Lung (tissue), 12 donors: ENCODE results near the gene EIF3F. TPM values are rescaled to one million over a fixed set of nuclear protein-coding genes. Genes with fewer than 3 reads are reported as not detected.
A peak's percentile ranks its signal among the peaks of the same experiment; 100 is the strongest.

Experiments
- ATAC-seq: fragments of 200-7000 bp; cut with Tn5 transposase; one replicate; pipeline ENCODE4 v1.9.1; 2020; ENCODE audit warnings: moderate number of reproducible peaks; ENCODE audit not compliant: insufficient read depth, low FRiP score
- DNase-seq, 3 donors: peaks; one replicate each; pipeline ENCODE4 v3.0.0-alpha.2; 2013 to 2017
- H3K27ac ChIP-seq, 2 donors: one replicate each; pipeline ENCODE4 v1.5.1; 2013; ENCODE audit warnings: mild to moderate bottlenecking in 2 of 2, moderate library complexity in 2 of 2, control low read depth in 1 of 2, inconsistent platforms in 1 of 2, low read depth in 1 of 2, low read length in 1 of 2
- H3K27me3 ChIP-seq, 3 donors: one replicate each; pipeline ENCODE4 v1.5.1; 2013; ENCODE audit warnings: low read length in 2 of 3; ENCODE audit not compliant: control insufficient read depth in 3 of 3, insufficient read depth in 3 of 3
- H3K36me3 ChIP-seq, 4 donors: one replicate each; pipeline ENCODE4 v1.5.1; 2013; ENCODE audit warnings: low read length in 4 of 4, mild to moderate bottlenecking in 1 of 4, moderate library complexity in 1 of 4; ENCODE audit not compliant: control insufficient read depth in 4 of 4, insufficient read depth in 4 of 4
- H3K4me1 ChIP-seq, 5 donors: one replicate each; pipeline ENCODE4 v1.5.1; 2013; ENCODE audit warnings: low read length in 5 of 5, mild to moderate bottlenecking in 2 of 5, moderate library complexity in 1 of 5; ENCODE audit not compliant: control insufficient read depth in 5 of 5, insufficient read depth in 5 of 5
- H3K4me3 ChIP-seq: one replicate; pipeline ENCODE4 v1.5.1; 2013; ENCODE audit warnings: mild to moderate bottlenecking, control low read depth, moderate library complexity
- H3K9ac ChIP-seq, 2 donors: one replicate each; pipeline ENCODE4 v1.5.1; 2013; ENCODE audit warnings: low read length in 2 of 2, control low read depth in 1 of 2; ENCODE audit not compliant: insufficient read depth in 1 of 2
- H3K9me3 ChIP-seq, 4 donors: one replicate each; pipeline ENCODE4 v1.5.1; 2013; ENCODE audit warnings: low read length in 3 of 4, mild to moderate bottlenecking in 1 of 4, moderate library complexity in 1 of 4; ENCODE audit not compliant: control insufficient read depth in 4 of 4, insufficient read depth in 3 of 4
- WGBS, 2 donors: extraction: QIAGEN DNeasy Blood & Tissue Kit; methylation state at CpG; one replicate each; pipeline ENCODE4 v1.1.7; 2013; 5-methylcytosine and 5-hydroxymethylcytosine counted together
- polyA plus RNA-seq, 2 donors: library from polyadenylated mRNA; stranded (reverse); fragments of 200-250 nt; gene quantifications; one replicate each; pipeline ENCODE4 v1.2.1, GENCODE V29; 2013
- total RNA-seq, 2 donors: library from RNA; depleted of rRNA in 1 of 2; stranded (reverse); fragments of >200 nt in 1 of 2; gene quantifications; one replicate each; pipeline ENCODE4 v1.2.1, GENCODE V29; 2014 to 2021
- TF ChIP-seq, protein P1 (sequence below): IDR thresholded peaks from 2 replicates; pipeline ENCODE4 v1.5.1; 2012; ENCODE audit warnings: mild to moderate bottlenecking; ENCODE audit errors: control extremely low read depth, extremely low read depth
- donor health status: control.
- donor health status: control.
- donor health status: Bipolar disorder and iron deficiency.
- donor health status: healthy.
- donor health status: DM: yes; HTN: yes; CAD: no.

EIF3F gene
- total and polyA plus RNA-seq, 4 donors = 166 to 471 (median 234) TPM

DNA sequence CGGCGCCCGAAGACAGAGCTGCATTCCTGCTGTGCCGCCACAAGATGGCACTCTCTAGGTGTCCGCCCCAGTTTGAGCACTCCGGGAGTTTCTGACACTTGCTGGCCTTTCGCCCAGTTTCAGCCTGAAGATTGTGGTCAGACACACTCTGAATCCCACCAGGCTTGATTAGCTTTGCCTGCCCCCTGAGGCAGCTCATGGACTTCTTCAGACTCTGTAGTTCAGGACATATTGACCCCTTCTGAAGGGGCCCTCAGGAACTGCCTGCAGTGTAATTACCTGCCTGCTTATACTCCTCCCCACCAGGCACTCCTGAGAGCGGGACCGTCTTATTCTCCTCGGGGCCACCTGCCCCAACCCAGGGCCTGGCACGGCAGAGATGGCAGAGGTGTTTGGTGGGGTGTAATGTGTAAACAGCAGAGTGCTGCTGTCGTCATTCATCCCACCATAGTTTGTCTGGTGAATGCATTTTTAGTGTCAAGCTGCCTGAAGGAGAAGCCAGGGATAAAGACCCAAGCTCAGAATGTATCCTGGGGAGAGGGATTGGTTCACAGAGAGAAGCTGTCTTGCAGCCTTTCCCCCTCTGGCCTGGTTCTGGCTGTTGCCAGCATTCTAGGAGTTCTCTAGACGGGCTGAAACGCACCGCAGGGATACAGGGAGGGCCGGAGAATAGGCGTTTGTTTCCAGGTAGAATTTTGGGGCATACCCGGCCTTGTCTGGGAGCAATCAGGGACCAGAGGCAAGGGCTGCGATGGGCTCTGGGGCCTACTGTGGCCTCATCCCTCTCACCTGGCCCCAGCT, 46.4 kb downstream of the EIF3F start:
- Histone ChIP-seq H3K27ac (no peak overlapping the region), H3K4me1 (peaks cover 0 to 11% (median 2%) of the 10 kb centered on the region in 5 donors), H3K9ac (no peak overlapping the region), H3K4me3 (no peak overlapping the region), H3K27me3 (peaks cover 0 to 5% (median 1%) of the 10 kb centered on the region in 3 donors), H3K36me3 (no peaks in the 10 kb centered on the region), H3K9me3 (no peaks in the 10 kb centered on the region)
- DNase-seq (peak; percentile 95 to 97 (median 95)), ATAC-seq (peak; percentile 78)
- WGBS, 2 donors = 48 to 50% methylated on average over 19 of the region's 19 CpGs
- TF ChIP-seq, protein P1, sequence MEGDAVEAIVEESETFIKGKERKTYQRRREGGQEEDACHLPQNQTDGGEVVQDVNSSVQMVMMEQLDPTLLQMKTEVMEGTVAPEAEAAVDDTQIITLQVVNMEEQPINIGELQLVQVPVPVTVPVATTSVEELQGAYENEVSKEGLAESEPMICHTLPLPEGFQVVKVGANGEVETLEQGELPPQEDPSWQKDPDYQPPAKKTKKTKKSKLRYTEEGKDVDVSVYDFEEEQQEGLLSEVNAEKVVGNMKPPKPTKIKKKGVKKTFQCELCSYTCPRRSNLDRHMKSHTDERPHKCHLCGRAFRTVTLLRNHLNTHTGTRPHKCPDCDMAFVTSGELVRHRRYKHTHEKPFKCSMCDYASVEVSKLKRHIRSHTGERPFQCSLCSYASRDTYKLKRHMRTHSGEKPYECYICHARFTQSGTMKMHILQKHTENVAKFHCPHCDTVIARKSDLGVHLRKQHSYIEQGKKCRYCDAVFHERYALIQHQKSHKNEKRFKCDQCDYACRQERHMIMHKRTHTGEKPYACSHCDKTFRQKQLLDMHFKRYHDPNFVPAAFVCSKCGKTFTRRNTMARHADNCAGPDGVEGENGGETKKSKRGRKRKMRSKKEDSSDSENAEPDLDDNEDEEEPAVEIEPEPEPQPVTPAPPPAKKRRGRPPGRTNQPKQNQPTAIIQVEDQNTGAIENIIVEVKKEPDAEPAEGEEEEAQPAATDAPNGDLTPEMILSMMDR = peak; percentile 72

DNA sequence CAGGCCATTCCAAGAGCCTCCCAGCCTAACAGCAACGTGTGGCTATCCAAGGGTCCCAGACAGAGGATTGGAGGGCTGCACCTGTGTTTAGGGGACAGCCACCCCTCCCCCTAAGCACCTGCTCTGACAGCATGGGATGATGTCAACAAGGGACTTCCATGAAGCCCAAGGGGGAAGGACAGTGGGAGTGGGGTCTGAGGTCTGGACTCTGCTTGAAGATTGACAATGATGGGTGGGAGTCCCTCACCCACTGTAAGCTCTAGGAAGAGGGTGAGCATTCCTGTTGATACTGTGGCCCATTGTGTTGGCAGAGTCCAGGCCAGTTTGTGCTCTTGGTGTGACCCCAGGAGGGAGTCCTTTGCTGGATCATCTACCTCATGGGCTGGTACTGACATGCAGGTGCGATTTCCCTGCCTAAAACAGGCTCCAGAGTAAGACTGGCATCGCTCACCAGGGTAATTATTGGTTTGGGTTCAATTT, 47.0 kb downstream of the EIF3F start:
- peaks cover 0 to 11% (median 2%) of the 10 kb centered on the region in 5 donors for H3K4me1 ChIP-seq
- TF ChIP-seq, protein P1 = no peak
- no peak overlapping the region for H3K27ac ChIP-seq
- WGBS, 2 donors = 87 to 93% methylated on average over 3 of the region's 3 CpGs
- H3K9me3 ChIP-seq = no peaks in the 10 kb centered on the region
- DNase-seq (no peak), ATAC-seq (no peak)
- peaks cover 0 to 5% (median 0%) of the 10 kb centered on the region in 3 donors for H3K27me3 ChIP-seq
- H3K4me3 ChIP-seq = no peak overlapping the region
- no peak overlapping the region for H3K9ac ChIP-seq
- no peaks in the 10 kb centered on the region for H3K36me3 ChIP-seq

DNA sequence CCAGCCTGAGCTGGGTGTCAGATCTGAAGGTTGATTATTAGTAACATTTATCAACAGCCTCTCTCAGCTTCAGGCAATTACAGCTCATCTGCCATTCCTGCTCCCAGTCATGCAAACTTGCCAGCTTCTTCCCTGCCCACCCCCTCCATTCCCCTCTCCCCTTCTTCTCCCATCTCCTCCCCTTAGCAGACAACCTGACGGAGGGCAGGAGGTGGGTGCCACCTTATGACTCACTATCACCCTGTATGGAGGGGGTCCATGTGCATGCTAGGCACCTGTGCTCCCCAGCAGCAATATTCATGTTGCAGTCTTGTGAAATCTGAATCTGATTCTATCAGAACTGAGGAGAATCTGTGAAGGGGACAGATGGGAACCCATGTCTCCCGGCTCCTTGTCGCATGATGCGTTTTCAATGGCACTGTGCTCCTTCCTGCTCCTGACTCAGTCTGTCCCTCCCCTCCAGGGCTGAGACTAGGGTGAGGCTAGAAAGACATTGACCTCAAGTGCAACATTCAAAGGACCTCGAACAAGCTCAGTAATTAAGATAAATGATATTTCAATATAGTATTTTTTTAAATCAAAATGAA, 47.6 kb downstream of the EIF3F start:
- peaks cover 0 to 5% (median 0%) of the 10 kb centered on the region in 3 donors for H3K27me3 ChIP-seq
- TF ChIP-seq, protein P1 = no peak
- peaks cover 0 to 11% (median 2%) of the 10 kb centered on the region in 5 donors for H3K4me1 ChIP-seq
- 78 to 95% methylated on average over 5 of the region's 5 CpGs for WGBS, 2 donors
- H3K27ac ChIP-seq = no peak overlapping the region
- H3K36me3 ChIP-seq = no peaks in the 10 kb centered on the region
- H3K9ac ChIP-seq = no peak overlapping the region
- no peak for DNase-seq
- H3K4me3 ChIP-seq = no peak overlapping the region
- no peak for ATAC-seq
- no peaks in the 10 kb centered on the region for H3K9me3 ChIP-seq
